OCI-LY7 (cell line): ENCODE data around the gene VAMP2.

Source experiments
- EZH2phosphoT487 ChIP-seq: fragments of 200-600 bp; sonication (generic); IDR thresholded peaks from 2 replicates; pipeline ENCODE4 v1.6.1; 2018; ENCODE audit warnings: low read depth, borderline replicate concordance, mild to moderate bottlenecking, mixed run types, antibody characterized with exemption, low read length, moderate library complexity, mixed read lengths
- TF ChIP-seq, protein P1 (sequence below): fragments of 200-600 bp; sonication (generic); conservative IDR thresholded peaks from 2 replicates; pipeline ENCODE4 v1.5.1; 2014; ENCODE audit warnings: mild to moderate bottlenecking, antibody characterized with exemption, low read length, moderate library complexity, mixed read lengths

DNA sequence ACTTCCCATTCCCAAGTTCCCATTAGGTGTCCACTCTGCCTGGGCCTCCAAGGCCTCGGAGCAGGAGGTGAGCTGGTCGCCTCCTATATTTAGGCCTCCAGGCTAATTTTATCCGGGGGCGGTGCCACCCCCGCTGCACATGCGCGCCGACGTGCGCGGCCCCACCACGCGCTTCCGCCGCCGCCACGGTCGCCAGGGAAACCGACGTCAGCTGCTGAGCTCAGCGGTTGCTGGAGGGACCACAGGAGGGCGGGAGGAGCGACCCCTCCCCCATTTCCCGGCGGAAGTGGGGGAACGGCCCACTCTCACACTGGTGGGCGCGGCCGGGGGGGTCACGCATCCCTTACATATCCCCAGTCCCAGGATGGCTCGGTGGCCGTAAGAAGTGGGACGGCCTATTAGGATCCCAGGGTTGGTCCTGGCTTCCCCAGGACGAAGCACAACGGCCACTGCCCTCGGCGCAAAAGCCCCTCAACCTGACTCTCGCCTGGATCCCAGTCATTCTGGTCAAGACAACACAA lies 11.6 kb downstream of the VAMP2 start:
- TF ChIP-seq, protein P1, sequence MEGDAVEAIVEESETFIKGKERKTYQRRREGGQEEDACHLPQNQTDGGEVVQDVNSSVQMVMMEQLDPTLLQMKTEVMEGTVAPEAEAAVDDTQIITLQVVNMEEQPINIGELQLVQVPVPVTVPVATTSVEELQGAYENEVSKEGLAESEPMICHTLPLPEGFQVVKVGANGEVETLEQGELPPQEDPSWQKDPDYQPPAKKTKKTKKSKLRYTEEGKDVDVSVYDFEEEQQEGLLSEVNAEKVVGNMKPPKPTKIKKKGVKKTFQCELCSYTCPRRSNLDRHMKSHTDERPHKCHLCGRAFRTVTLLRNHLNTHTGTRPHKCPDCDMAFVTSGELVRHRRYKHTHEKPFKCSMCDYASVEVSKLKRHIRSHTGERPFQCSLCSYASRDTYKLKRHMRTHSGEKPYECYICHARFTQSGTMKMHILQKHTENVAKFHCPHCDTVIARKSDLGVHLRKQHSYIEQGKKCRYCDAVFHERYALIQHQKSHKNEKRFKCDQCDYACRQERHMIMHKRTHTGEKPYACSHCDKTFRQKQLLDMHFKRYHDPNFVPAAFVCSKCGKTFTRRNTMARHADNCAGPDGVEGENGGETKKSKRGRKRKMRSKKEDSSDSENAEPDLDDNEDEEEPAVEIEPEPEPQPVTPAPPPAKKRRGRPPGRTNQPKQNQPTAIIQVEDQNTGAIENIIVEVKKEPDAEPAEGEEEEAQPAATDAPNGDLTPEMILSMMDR, result no peak
- TF ChIP-seq EZH2phosphoT487, result no peak
